K562 (cell line): ENCODE measurements around the gene CD38. TPM values are rescaled to one million over a fixed set of nuclear protein-coding genes. Genes with fewer than 3 reads are reported as not detected.

Source experiments
- ATAC-seq: fragments of 200-7000 bp; cut with Tn5 transposase; 3 replicates; pipeline ENCODE4 v1.9.1; 2020; ENCODE audit warnings: moderate library complexity
- BruUV-seq: library from RNA; stranded (reverse); fragments of 400-500 nt; replicated peaks from 2 replicates; lab custom pipeline; 2021; lab: Mats Ljungman, UMichigan
- CTCF ChIA-PET: fragments of 300-600 bp; formaldehyde crosslinking; extraction: SDS; loops from one replicate; lab custom pipeline; 2021; ENCODE audit warnings: low intra/inter-chr PET ratio; lab: Yijun Ruan, JAX
- POLR2A ChIA-PET: fragments of 300-600, 350-650 bp; sonication (Branson Sonifier 250); formaldehyde crosslinking; extraction: SDS; loops from one replicate; lab custom pipeline; 2021; ENCODE audit warnings: antibody characterized with exemption, inconsistent platforms; lab: Yijun Ruan, JAX
- DNase-seq, 4 experiments: peaks; one replicate each; pipeline versions ENCODE4 v3.0.0 to v3.0.0-alpha.2; 2011 to 2018; ENCODE audit warnings: low spot score in 3 of 4, mixed read lengths in 3 of 4; ENCODE audit errors: extremely low read depth in 1 of 4
- FAIRE-seq: peaks from 2 replicates; lab custom pipeline; 2011; peaks lifted over from hg19 to GRCh38; lab: Jason Lieb, UNC
- H2AFZ ChIP-seq: 2 replicates; pipeline ENCODE4 v1.6.0; 2011; ENCODE audit warnings: low read depth, low read length, control low read depth, inconsistent platforms
- H3K27ac ChIP-seq: fragments of 200-600 bp; 3 replicates; pipeline ENCODE4 v1.8.0; 2011; ENCODE audit warnings: low read depth, mild to moderate bottlenecking, control low read depth, inconsistent platforms, low read length, moderate library complexity, mixed read lengths; ENCODE audit errors: extremely low read depth
- H3K27me3 ChIP-seq, 2 experiments: fragments of 300-600 bp in 1 of 2; 2 replicates in 1 of 2; 3 replicates in 1 of 2; pipeline versions ENCODE4 v1.6.0 to v1.8.0; 2011; ENCODE audit warnings: inconsistent platforms in 2 of 2, low read length in 2 of 2, mild to moderate bottlenecking in 1 of 2, mixed read lengths in 1 of 2, moderate library complexity in 1 of 2; ENCODE audit not compliant: control insufficient read depth in 2 of 2, insufficient read depth in 2 of 2
- H3K36me3 ChIP-seq: fragments of 300-600 bp; 3 replicates; pipeline ENCODE4 v1.8.0; 2011; ENCODE audit warnings: mild to moderate bottlenecking, low read length, inconsistent platforms; ENCODE audit not compliant: control insufficient read depth, insufficient read depth
- H3K4me1 ChIP-seq, 2 experiments: fragments of 200-600 bp in 1 of 2; replicated peaks in 1 of 2; 2 replicates in 1 of 2; 3 replicates in 1 of 2; pipeline versions ENCODE4 v1.5.1 to v1.8.0; 2011; ENCODE audit warnings: inconsistent platforms in 2 of 2, low read length in 2 of 2, mild to moderate bottlenecking in 1 of 2, mixed read lengths in 1 of 2, moderate library complexity in 1 of 2; ENCODE audit not compliant: control insufficient read depth in 2 of 2, insufficient read depth in 2 of 2
- H3K4me2 ChIP-seq: 2 replicates; pipeline ENCODE4 v1.6.1; 2011; ENCODE audit warnings: low read length, control low read depth, inconsistent platforms, mixed read lengths; ENCODE audit not compliant: insufficient read depth
- H3K4me3 ChIP-seq: fragments of 200-600 bp; sonication (generic), shearing (Covaris generic); 2 replicates; pipeline ENCODE4 v1.5.1; 2016; ENCODE audit warnings: control low read depth, inconsistent platforms
- H3K79me2 ChIP-seq: fragments of 200-600 bp; 3 replicates; pipeline ENCODE4 v1.8.0; 2011; ENCODE audit warnings: low read length, inconsistent platforms; ENCODE audit not compliant: control insufficient read depth, insufficient read depth
- H3K9ac ChIP-seq, 2 experiments: 2 replicates each; pipeline versions ENCODE4 v1.6.0 to v1.6.1; 2011; ENCODE audit warnings: low read depth in 2 of 2, low read length in 2 of 2, control low read depth in 1 of 2, inconsistent platforms in 1 of 2, mild to moderate bottlenecking in 1 of 2, mixed read lengths in 1 of 2; ENCODE audit not compliant: insufficient read depth in 1 of 2
- H3K9me1 ChIP-seq: one replicate; pipeline ENCODE4 v1.6.0; 2011; ENCODE audit warnings: inconsistent platforms, mild to moderate bottlenecking, low read length, moderate library complexity; ENCODE audit not compliant: control insufficient read depth, insufficient read depth
- H3K9me3 ChIP-seq: replicated peaks from 2 replicates; pipeline ENCODE4 v1.5.1; 2011; ENCODE audit warnings: low read depth, low read length, inconsistent platforms; ENCODE audit not compliant: control insufficient read depth, insufficient read depth
- H4K20me1 ChIP-seq: replicated peaks from 2 replicates; pipeline ENCODE4 v1.6.1; 2011; ENCODE audit warnings: low read length, inconsistent platforms, mixed read lengths; ENCODE audit not compliant: control insufficient read depth, insufficient read depth
- BCL6 ChIP-seq: fragments of 250-450 bp; sonication (Bioruptor Pico); IDR thresholded peaks from 2 replicates; pipeline ENCODE4 v1.4.0; 2020
- KAT8 ChIP-seq: fragments of 450-650 bp; IDR thresholded peaks from 2 replicates; pipeline ENCODE4 v1.6.1; 2016; ENCODE audit warnings: low read depth, mild to moderate bottlenecking
- KLF16 ChIP-seq: IDR thresholded peaks from 2 replicates; pipeline ENCODE4 v1.6.1; 2016; ENCODE audit warnings: antibody characterized with exemption
- MED1 ChIP-seq: sonication (generic); formaldehyde crosslinking; IDR thresholded peaks from 2 replicates; pipeline ENCODE4 v1.8.1; 2023; ENCODE audit warnings: missing genetic modification reagents, borderline replicate concordance
- MIER1 ChIP-seq: fragments of 450-650 bp; IDR thresholded peaks from 2 replicates; pipeline ENCODE4 v1.6.1; 2016; ENCODE audit warnings: antibody characterized with exemption, mild to moderate bottlenecking, low read depth
- MXI1 ChIP-seq: IDR thresholded peaks from 2 replicates; pipeline ENCODE4 v1.6.1; 2011; ENCODE audit warnings: low read depth, mild to moderate bottlenecking, improper control_type of control experiment, low read length
- NFE2L1 ChIP-seq: fragments of 450-650 bp; IDR thresholded peaks from 2 replicates; pipeline ENCODE4 v1.6.1; 2016; ENCODE audit warnings: missing genetic modification characterization, low read depth, mild to moderate bottlenecking, missing compliant biosample characterization, moderate library complexity, borderline replicate concordance
- RBBP5 ChIP-seq: fragments of 200-600 bp; sonication (generic); IDR thresholded peaks from 2 replicates; pipeline ENCODE4 v1.6.1; 2012; ENCODE audit warnings: borderline replicate concordance, mild to moderate bottlenecking, low read length, control low read depth, inconsistent platforms; ENCODE audit not compliant: insufficient read depth, poor library complexity, severe bottlenecking
- TAL1 ChIP-seq: fragments of 450-650 bp; IDR thresholded peaks from 2 replicates; pipeline ENCODE4 v1.6.1; 2016; ENCODE audit warnings: mild to moderate bottlenecking
- U2AF2 ChIP-seq: fragments of 200-400 bp; formaldehyde crosslinking; optimal IDR thresholded peaks from 2 replicates; pipeline ENCODE3; 2017; ENCODE audit warnings: low read depth, mild to moderate bottlenecking, low read length
- WHSC1 ChIP-seq: IDR thresholded peaks from one replicate; pipeline ENCODE4 v1.6.1; 2012; ENCODE audit warnings: low read length, control low read depth, inconsistent platforms
- ZFP30 ChIP-seq: fragments of 250-450 bp; sonication (Bioruptor Pico); IDR thresholded peaks from 2 replicates; pipeline ENCODE4 v1.8.0; 2022; ENCODE audit warnings: moderate library complexity, mild to moderate bottlenecking, inconsistent platforms, borderline replicate concordance
- ZNF584 ChIP-seq: fragments of 200-800 bp; sonication (Bioruptor generic); IDR thresholded peaks from 2 replicates; pipeline ENCODE4 v1.6.1; 2016; ENCODE audit warnings: low read depth, mild to moderate bottlenecking, missing genetic modification characterization, missing compliant biosample characterization
- WGBS: fragments of 100-300 bp; shearing (Covaris generic); methylation state at CpG from one replicate; pipeline ENCODE4 v1.1.6; 2016; ENCODE audit warnings: low coverage, mixed read lengths; ENCODE audit not compliant: insufficient coverage; ENCODE audit errors: missing lambda C conversion rate; 5-methylcytosine and 5-hydroxymethylcytosine counted together
- in situ Hi-C: fragments of 300-500 bp; cut with MboI; formaldehyde crosslinking; loops from 4 replicates; pipeline ENCODE4 v1.15.0; 2018; ENCODE audit warnings: inconsistent platforms, mixed read lengths
- intact Hi-C: fragments of 100-400 bp; cut with micrococcal nuclease; formaldehyde crosslinking; loops from 2 replicates; pipeline ENCODE4 v1.14.2; 2022
- polyA plus RNA-seq, 8 experiments: library from polyadenylated mRNA; depleted of rRNA in 4 of 8; stranded (reverse) in 5 of 8; unstranded in 3 of 8; fragments of >200 nt; fragmentation: Nextera tagmentation in 2 of 8; fragmentation: Illumina TruSeq in 1 of 8; extraction: Ambion mirVana in 2 of 8; extraction: Trizol in 1 of 8; gene quantifications; 2 replicates each; pipeline versions ENCODE4 v1.2.1 to v1.2.3, GENCODE V29; 2011 to 2014; ENCODE audit warnings: inconsistent platforms in 1 of 8, missing spikeins in 1 of 8
- total RNA-seq, 7 experiments: library from RNA; depleted of rRNA in 6 of 7; stranded (reverse); fragments of >200 nt in 6 of 7; fragmentation: Illumina TruSeq in 2 of 7; extraction: Trizol in 2 of 7; gene quantifications; 2 replicates each; pipeline versions ENCODE4 v1.2.1 to v1.2.3, GENCODE V29; 2011 to 2021; ENCODE audit warnings: low replicate concordance in 1 of 7
- TF ChIP-seq, protein P1 (sequence below), 3 experiments: IDR thresholded peaks in 2 of 3; conservative IDR thresholded peaks in 1 of 3; 2 replicates each; pipeline ENCODE4 v1.5.1; 2011 to 2012; ENCODE audit warnings: low read length in 3 of 3, mild to moderate bottlenecking in 3 of 3, control low read depth in 2 of 3, improper control_type of control experiment in 1 of 3, inconsistent platforms in 1 of 3, low read depth in 1 of 3, mixed read lengths in 1 of 3, moderate library complexity in 1 of 3; ENCODE audit not compliant: insufficient read depth in 2 of 3
- TF ChIP-seq, protein P2 (sequence below): fragments of 250-450 bp; sonication (Bioruptor Pico); IDR thresholded peaks from 2 replicates; pipeline ENCODE4 v1.5.0; 2021; ENCODE audit warnings: mild to moderate bottlenecking, moderate library complexity
- TF ChIP-seq, protein P3 (sequence below): IDR thresholded peaks from 2 replicates; pipeline ENCODE4 v1.6.1; 2016; ENCODE audit warnings: missing genetic modification characterization, missing compliant biosample characterization

CD38 gene
- total and polyA plus RNA-seq, 9 of the 15 experiments (the other 6 are each of a cell fraction or from before 2014, with no cell fraction given) = 0.04 to 0.06 (median 0.04) TPM; not detected in 5

DNA sequence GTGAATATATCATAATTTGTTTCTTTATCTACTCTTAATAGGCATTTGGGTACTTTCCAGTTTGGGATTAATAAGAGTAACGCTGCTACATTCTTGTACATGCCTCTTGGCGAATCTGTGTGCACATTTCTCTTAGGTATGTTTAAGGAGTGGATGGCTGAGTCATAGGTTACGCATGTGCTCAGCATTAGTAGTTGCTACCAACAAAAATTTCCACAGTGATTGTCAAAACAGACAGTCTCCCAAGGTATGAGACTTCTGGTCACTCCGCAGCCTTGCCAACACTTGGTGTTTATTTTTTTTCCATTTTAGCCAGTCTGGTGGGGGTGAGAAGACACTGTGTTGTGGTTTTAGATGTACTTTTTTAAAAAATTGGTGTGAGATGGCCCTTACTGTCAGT, 115.8 kb downstream of the CD38 start (continued):
- TF ChIP-seq RBBP5 = no peak
- TF ChIP-seq KLF16 = no peak

DNA sequence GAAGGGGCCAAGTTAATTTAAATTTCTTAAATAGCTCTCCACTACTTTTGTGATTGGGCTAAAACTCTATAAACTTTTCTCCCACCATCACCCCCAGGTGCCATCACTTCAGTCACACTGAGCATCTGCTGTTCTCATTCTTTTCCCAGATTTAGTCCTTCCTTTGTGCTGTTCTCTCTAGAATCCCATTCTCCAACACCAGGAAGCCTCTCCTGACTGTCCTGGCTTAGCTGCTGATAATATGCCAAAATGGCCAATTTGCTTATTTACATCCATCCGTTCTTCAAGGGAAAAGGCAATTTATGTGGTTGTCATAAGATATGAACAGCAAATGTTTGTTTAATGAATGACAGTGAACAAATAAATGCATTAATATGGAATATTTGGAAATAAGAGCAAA, 116.3 kb downstream of the CD38 start:
- H3K4me1 ChIP-seq = no peaks in the 10 kb centered on the region
- H2AFZ ChIP-seq = no peak overlapping the region
- no peak overlapping the region for H3K9ac ChIP-seq
- H3K36me3 ChIP-seq = no peaks in the 10 kb centered on the region
- TF ChIP-seq MXI1 (no peak), U2AF2 (no peak), MED1 (CRISPR knock-in tag) (no peak), NFE2L1 (tag) (no peak), BCL6 (no peak), ZNF584 (no peak), MIER1 (no peak), TAL1 (no peak), WHSC1 (no peak), KAT8 (no peak), ZFP30 (CRISPR knock-in tag) (no peak)
- TF ChIP-seq, protein P1, sequence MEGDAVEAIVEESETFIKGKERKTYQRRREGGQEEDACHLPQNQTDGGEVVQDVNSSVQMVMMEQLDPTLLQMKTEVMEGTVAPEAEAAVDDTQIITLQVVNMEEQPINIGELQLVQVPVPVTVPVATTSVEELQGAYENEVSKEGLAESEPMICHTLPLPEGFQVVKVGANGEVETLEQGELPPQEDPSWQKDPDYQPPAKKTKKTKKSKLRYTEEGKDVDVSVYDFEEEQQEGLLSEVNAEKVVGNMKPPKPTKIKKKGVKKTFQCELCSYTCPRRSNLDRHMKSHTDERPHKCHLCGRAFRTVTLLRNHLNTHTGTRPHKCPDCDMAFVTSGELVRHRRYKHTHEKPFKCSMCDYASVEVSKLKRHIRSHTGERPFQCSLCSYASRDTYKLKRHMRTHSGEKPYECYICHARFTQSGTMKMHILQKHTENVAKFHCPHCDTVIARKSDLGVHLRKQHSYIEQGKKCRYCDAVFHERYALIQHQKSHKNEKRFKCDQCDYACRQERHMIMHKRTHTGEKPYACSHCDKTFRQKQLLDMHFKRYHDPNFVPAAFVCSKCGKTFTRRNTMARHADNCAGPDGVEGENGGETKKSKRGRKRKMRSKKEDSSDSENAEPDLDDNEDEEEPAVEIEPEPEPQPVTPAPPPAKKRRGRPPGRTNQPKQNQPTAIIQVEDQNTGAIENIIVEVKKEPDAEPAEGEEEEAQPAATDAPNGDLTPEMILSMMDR (IDR thresholded peaks at IDR 0.05 in 2 of 3, conservative IDR thresholded peaks at IDR 0.05 in 1 of 3; ENCODE audit: insufficient read depth in 2 of 3, low read depth in 1 of 3, low read length in 3 of 3) = no peak
- TF ChIP-seq, protein P2, sequence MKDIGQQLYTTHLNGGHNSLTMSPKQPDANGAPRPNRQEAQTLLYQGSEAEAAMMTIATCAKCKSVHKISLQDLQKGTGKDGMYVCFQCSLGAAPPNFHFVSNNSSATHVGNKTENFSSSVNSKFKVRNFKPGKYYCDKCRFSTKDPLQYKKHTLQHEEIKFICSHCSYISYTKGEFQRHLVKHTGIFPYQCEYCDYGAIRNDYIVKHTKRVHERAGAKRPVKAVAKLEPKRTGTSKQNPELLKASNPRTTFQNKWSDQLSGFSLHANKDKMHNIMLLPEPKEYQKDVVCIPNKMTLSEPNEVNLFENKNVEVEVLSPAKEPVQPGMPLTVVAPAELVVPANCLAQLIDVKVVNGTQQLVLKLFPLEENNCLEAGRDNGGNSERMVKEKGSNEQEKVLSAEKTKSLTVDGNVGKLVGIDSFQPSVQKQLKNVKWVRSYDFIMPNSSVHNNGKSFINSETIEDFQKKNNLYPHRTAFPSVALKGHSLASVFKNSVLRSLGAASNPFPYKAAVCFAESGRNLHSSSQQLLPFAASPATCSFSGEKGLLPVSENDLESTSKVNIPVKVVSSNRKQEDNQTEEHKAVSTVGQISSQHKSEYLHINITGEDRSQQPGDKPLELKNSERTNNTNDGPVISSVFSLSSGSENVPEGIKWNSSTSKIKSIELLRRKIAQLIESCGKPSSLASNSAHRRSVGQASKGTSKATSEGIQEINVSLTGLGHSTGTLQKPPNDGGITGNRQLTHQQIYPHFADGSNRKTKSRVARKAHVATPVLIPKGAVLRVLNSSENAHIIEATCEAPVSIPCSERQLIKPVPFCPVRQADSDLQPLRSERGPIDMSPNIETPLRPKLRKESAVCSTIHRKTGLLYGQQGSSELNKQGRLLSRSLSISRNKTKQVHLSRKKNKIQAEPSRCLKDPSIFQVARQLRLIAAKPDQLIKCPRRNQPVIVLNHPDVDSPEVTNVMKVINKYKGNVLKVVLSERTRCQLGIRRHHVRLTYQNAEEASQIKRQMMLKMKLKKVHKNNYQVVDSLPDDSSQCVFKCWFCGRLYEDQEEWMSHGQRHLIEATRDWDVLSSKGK (CRISPR knock-in tag) = no peak
- TF ChIP-seq, protein P3, sequence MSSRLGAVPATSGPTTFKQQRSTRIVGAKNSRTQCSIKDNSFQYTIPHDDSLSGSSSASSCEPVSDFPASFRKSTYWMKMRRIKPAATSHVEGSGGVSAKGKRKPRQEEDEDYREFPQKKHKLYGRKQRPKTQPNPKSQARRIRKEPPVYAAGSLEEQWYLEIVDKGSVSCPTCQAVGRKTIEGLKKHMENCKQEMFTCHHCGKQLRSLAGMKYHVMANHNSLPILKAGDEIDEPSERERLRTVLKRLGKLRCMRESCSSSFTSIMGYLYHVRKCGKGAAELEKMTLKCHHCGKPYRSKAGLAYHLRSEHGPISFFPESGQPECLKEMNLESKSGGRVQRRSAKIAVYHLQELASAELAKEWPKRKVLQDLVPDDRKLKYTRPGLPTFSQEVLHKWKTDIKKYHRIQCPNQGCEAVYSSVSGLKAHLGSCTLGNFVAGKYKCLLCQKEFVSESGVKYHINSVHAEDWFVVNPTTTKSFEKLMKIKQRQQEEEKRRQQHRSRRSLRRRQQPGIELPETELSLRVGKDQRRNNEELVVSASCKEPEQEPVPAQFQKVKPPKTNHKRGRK (tag) = no peak
- H3K9me1 ChIP-seq = no peaks in the 10 kb centered on the region
- H3K27ac ChIP-seq = no peak overlapping the region
- no peak for DNase-seq
- no peaks in the 10 kb centered on the region for H3K9me3 ChIP-seq
- no peak for FAIRE-seq
- POLR2A ChIA-PET = no interaction called here
- H4K20me1 ChIP-seq = no peaks in the 10 kb centered on the region
- WGBS = 0% methylated on average over 1 of the region's 1 CpG
- no peak overlapping the region for H3K4me2 ChIP-seq
- H3K4me3 ChIP-seq = no peak overlapping the region
- CTCF ChIA-PET = no interaction called here
- intact Hi-C loops (no loop called here), in situ Hi-C loops (no loop called here)
- no peak for ATAC-seq
- no TSS peak for BruUV-seq
- no peaks in the 10 kb centered on the region for H3K27me3 ChIP-seq
- no peaks in the 10 kb centered on the region for H3K79me2 ChIP-seq
